PC-9 (cell line): Measurements from ENCODE around the gene BACH2.

Source experiments
- CTCF ChIP-seq: fragments of 200-600 bp; sonication (generic); conservative IDR thresholded peaks from 2 replicates; pipeline ENCODE4 v1.6.1; 2017; ENCODE audit warnings: mixed run types, antibody characterized with exemption, mild to moderate bottlenecking, moderate library complexity
- EZH2 ChIP-seq: fragments of 200-600 bp; sonication (generic); IDR thresholded peaks from 2 replicates; pipeline ENCODE4 v1.8.0; 2017; ENCODE audit warnings: antibody characterized with exemption, low read depth

DNA sequence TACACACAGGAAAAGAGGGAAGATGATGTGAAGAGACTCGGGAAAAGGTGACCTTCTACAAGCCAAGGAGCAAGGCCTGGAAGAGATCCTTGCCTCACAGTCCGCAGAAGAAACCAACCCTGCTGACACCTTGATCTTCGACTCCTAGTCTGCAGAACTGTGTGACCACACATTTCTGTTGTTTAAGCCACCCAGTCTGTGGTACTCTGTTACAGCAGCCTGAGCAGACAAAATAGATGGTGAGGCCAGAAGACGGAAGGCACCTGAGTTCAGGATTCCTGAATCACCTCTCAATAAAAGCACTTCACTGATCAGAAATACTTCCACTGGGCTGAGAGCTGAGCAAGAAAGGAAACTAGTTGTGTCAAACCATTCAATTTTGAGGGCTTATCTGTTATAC is 103.3 kb downstream of the BACH2 start:
- no peak for TF ChIP-seq CTCF
- no peak for TF ChIP-seq EZH2
